Ascending aorta (tissue), 2 donors: ENCODE measurements around the gene CTIF. TPM values are rescaled to one million over a fixed set of nuclear protein-coding genes. Genes with fewer than 3 reads are reported as not detected.

ENCODE experiments used
- DNase-seq, 2 donors: peaks; one replicate each; pipeline ENCODE4 v3.0.0-alpha.2; 2019; ENCODE audit warnings: low spot score in 2 of 2
- H3K27ac ChIP-seq, 2 donors: fragments of 200-600 bp; sonication (generic); one replicate each; pipeline ENCODE4 v1.5.1; 2016 to 2017; ENCODE audit warnings: mild to moderate bottlenecking in 1 of 2
- H3K27me3 ChIP-seq: fragments of 200-600 bp; sonication (generic); one replicate; pipeline ENCODE4 v1.5.1; 2017
- H3K36me3 ChIP-seq, 2 donors: fragments of 200-600 bp; sonication (generic); one replicate each; pipeline ENCODE4 v1.5.1; 2016
- H3K4me1 ChIP-seq, 2 donors: fragments of 200-600 bp; sonication (generic); one replicate each; pipeline ENCODE4 v1.5.1; 2016 to 2017; ENCODE audit warnings: mild to moderate bottlenecking in 1 of 2
- H3K4me3 ChIP-seq, 2 donors: fragments of 200-600 bp; sonication (generic); one replicate each; pipeline ENCODE4 v1.5.1; 2016 to 2017; ENCODE audit warnings: mild to moderate bottlenecking in 1 of 2
- H3K9me3 ChIP-seq, 2 donors: fragments of 200-600 bp; sonication (generic); one replicate each; pipeline ENCODE4 v1.5.1; 2016
- CTCF ChIP-seq, 3 experiments: fragments of 200-600 bp in 2 of 3; fragments of 450-650 bp in 1 of 3; sonication (generic) in 2 of 3; IDR thresholded peaks; one replicate each; pipeline ENCODE4 v1.5.1; 2016 to 2019; ENCODE audit warnings: antibody characterized with exemption in 3 of 3, mild to moderate bottlenecking in 1 of 3, moderate library complexity in 1 of 3
- intact Hi-C: fragments of 100-400 bp; cut with DNase I; formaldehyde crosslinking; loops from one replicate; pipeline ENCODE4 v1.15.1; 2023
- total RNA-seq: library from RNA; depleted of rRNA; stranded (reverse); fragments of >200 nt; gene quantifications from one replicate; pipeline ENCODE4 v1.1.0, GENCODE V29; 2016

CTIF gene
- total RNA-seq, 1 donor from 2014 or later = 55.3 TPM

GRCh38 chr18:48544661-48545415 lies 6.0 kb downstream of the CTIF start:
- no peaks in the 10 kb centered on the region for H3K9me3 ChIP-seq
- no peak for DNase-seq
- peaks cover 0 to 3% of the 10 kb centered on the region in 2 donors for H3K36me3 ChIP-seq
- intact Hi-C loops = no loop called here
- H3K4me1 ChIP-seq = peaks cover 19 to 46% of the 10 kb centered on the region in 2 donors
- no peak for TF ChIP-seq CTCF (IDR thresholded peaks at IDR 0.05)
- no peaks in the 10 kb centered on the region for H3K27me3 ChIP-seq
- H3K4me3 ChIP-seq = no peak overlapping the region
- peak overlapping the region; percentile 16 to 60 for H3K27ac ChIP-seq

DNA sequence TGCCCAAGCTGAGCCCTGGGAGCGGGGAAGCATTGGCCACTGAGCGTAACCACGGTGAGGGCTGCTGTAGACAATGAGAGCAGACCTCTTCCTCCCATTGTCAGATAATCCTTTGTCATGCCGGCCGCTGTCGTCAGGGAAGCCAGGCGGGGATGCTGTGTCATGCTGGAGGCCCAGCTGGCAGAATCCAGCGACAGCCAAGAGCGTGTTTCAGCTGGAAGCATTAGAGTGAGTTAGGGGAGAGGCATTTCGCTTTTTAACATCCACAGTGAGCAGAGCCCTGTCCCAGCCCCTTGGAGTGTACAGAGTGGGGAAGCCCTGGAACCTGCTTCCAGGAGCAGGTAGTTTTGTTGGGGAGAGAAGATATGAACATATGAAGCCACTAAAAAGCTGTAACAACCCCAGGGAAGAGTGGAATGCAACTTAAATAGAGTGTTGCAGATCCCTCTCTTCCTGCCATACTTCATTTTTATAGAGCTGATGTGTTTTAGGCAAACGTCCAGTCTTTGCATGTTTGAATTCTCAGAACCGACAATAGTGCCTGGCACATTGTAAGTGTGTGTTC lies 7.0 kb downstream of the CTIF start:
- no peak for TF ChIP-seq CTCF (IDR thresholded peaks at IDR 0.05)
- Histone ChIP-seq H3K4me3 (peak overlapping the region in 1 of 2 donors; percentile 20), H3K27ac (peak overlapping the region; percentile 60 to 65), H3K4me1 (peaks cover 19 to 46% of the 10 kb centered on the region in 2 donors), H3K27me3 (no peaks in the 10 kb centered on the region), H3K9me3 (no peaks in the 10 kb centered on the region), H3K36me3 (peaks cover 0 to 3% of the 10 kb centered on the region in 2 donors)
- intact Hi-C loops = no loop called here
- DNase-seq = peak in 1 of 2 donors; percentile 84

GRCh38 chr18:48546396-48546795 lies 7.6 kb downstream of the CTIF start:
- intact Hi-C loops = no loop called here
- peaks cover 19 to 45% of the 10 kb centered on the region in 2 donors for H3K4me1 ChIP-seq
- no peak for DNase-seq
- peak overlapping the region; percentile 60 to 65 for H3K27ac ChIP-seq
- TF ChIP-seq CTCF (IDR thresholded peaks at IDR 0.05) = no peak
- peaks cover 0 to 3% of the 10 kb centered on the region in 2 donors for H3K36me3 ChIP-seq
- no peaks in the 10 kb centered on the region for H3K9me3 ChIP-seq
- H3K4me3 ChIP-seq = no peak overlapping the region
- H3K27me3 ChIP-seq = no peaks in the 10 kb centered on the region

DNA sequence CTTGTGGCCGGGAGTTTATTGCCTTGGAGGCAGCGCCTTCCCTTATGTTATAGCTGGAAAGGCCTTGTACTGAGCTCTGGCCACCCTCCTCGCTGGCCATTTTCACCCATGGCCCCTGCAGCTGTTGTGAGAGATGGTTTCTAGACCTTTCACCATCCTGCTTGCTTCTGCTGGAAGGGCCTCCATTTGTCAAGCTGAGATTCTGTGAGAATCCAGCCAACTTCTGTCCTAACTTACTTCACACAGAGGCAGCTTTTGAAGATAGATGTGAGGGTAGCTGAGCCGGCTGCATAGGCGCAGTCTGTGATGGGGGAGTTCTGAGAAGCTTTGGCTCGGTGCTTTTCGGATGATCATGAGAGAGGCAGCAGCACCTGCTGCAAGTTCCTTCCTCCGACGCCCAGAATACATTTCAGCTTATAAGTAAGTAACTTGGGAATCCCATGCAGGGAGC lies 8.7 kb downstream of the CTIF start:
- no peaks in the 10 kb centered on the region for H3K9me3 ChIP-seq
- H3K36me3 ChIP-seq = peaks cover 0 to 3% of the 10 kb centered on the region in 2 donors
- no peak for DNase-seq
- no peaks in the 10 kb centered on the region for H3K27me3 ChIP-seq
- no peak for TF ChIP-seq CTCF (IDR thresholded peaks at IDR 0.05)
- peaks cover 19 to 39% of the 10 kb centered on the region in 2 donors for H3K4me1 ChIP-seq
- H3K27ac ChIP-seq = peak overlapping the region; percentile 60 to 65
- intact Hi-C loops = no loop called here
- no peak overlapping the region for H3K4me3 ChIP-seq

GRCh38 chr18:48548011-48548771 lies 9.4 kb downstream of the CTIF start:
- no peaks in the 10 kb centered on the region for H3K9me3 ChIP-seq
- peaks cover 3 to 5% of the 10 kb centered on the region in 2 donors for H3K36me3 ChIP-seq
- H3K4me3 ChIP-seq = no peak overlapping the region
- peaks cover 19 to 39% of the 10 kb centered on the region in 2 donors for H3K4me1 ChIP-seq
- peak overlapping the region; percentile 60 to 65 for H3K27ac ChIP-seq
- peak in 1 of 2 donors; percentile 78 for DNase-seq
- H3K27me3 ChIP-seq = no peaks in the 10 kb centered on the region
- intact Hi-C loops = no loop called here
- TF ChIP-seq CTCF (IDR thresholded peaks at IDR 0.05) = no peak
